HEK293T (cell line): Measurements from ENCODE around the gene SEPTIN12.

ENCODE experiments used
- ARNT ChIP-seq: fragments of 450-650 bp; IDR thresholded peaks from 2 replicates; pipeline ENCODE4 v1.6.1; 2017; ENCODE audit warnings: mild to moderate bottlenecking
- BHLHE40 ChIP-seq: fragments of 450-650 bp; IDR thresholded peaks from 2 replicates; pipeline ENCODE4 v1.6.1; 2016; ENCODE audit warnings: mild to moderate bottlenecking, moderate library complexity, borderline replicate concordance
- CTBP1 ChIP-seq: fragments of 450-650 bp; IDR thresholded peaks from 2 replicates; pipeline ENCODE4 v1.6.1; 2016; ENCODE audit warnings: borderline replicate concordance
- FOXA1 ChIP-seq: fragments of 450-650 bp; IDR thresholded peaks from 2 replicates; pipeline ENCODE4 v1.6.1; 2016; ENCODE audit warnings: mild to moderate bottlenecking
- L3MBTL2 ChIP-seq: fragments of 450-650 bp; conservative IDR thresholded peaks from 2 replicates; pipeline ENCODE4 v1.6.1; 2016; ENCODE audit warnings: mild to moderate bottlenecking
- NFRKB ChIP-seq: fragments of 450-650 bp; IDR thresholded peaks from 2 replicates; pipeline ENCODE4 v1.6.1; 2016; ENCODE audit warnings: mild to moderate bottlenecking, moderate library complexity
- PKNOX1 ChIP-seq: fragments of 450-650 bp; IDR thresholded peaks from 2 replicates; pipeline ENCODE4 v1.6.1; 2016
- SP1 ChIP-seq: fragments of 450-650 bp; IDR thresholded peaks from 2 replicates; pipeline ENCODE4 v1.6.1; 2017
- SUZ12 ChIP-seq: fragments of 450-650 bp; IDR thresholded peaks from 2 replicates; pipeline ENCODE4 v1.6.1; 2016; ENCODE audit warnings: mild to moderate bottlenecking
- TARDBP ChIP-seq: fragments of 450-650 bp; IDR thresholded peaks from 2 replicates; pipeline ENCODE4 v1.6.1; 2016

- TF ChIP-seq L3MBTL2 (no peak), SP1 (no peak), SUZ12 (no peak), BHLHE40 (no peak), TARDBP (no peak), PKNOX1 (no peak), NFRKB (no peak), FOXA1 (no peak), ARNT (no peak), CTBP1 (no peak)
Measured at GRCh38 chr16:4748682-4749411, 39.3 kb downstream of the SEPTIN12 start.
